HEK293 (cell line): ENCODE data around the gene CA12.
A peak's percentile ranks its signal among the peaks of the same experiment; 100 is the strongest.

Experiments
- CTCF ChIA-PET: fragments of 350-600 bp; formaldehyde crosslinking; extraction: SDS; loops from one replicate; lab custom pipeline; 2021; ENCODE audit warnings: antibody characterized with exemption; lab: Yijun Ruan, JAX
- POLR2A ChIA-PET: fragments of 300-600 bp; formaldehyde crosslinking; extraction: SDS; loops from one replicate; lab custom pipeline; 2020; ENCODE audit warnings: antibody characterized with exemption, inconsistent platforms; lab: Yijun Ruan, JAX
- H3K27ac ChIP-seq: fragments of 200-500 bp; sonication (Bioruptor generic); 2 replicates; pipeline ENCODE4 v1.5.1; 2014; ENCODE audit warnings: low read depth, low read length, control low read depth, inconsistent platforms; ENCODE audit errors: extremely low read depth
- H3K36me3 ChIP-seq, 2 experiments: fragments of 200-500 bp in 1 of 2; sonication (Bioruptor generic) in 1 of 2; 1 replicate in 1 of 2; 2 replicates in 1 of 2; pipeline ENCODE4 v1.5.1; 2014 to 2017; ENCODE audit warnings: inconsistent platforms in 2 of 2, low read length in 2 of 2; ENCODE audit not compliant: control insufficient read depth in 2 of 2, insufficient read depth in 1 of 2
- H3K4me1 ChIP-seq: fragments of 200-500 bp; sonication (Bioruptor generic); 2 replicates; pipeline ENCODE4 v1.5.1; 2014; ENCODE audit warnings: mild to moderate bottlenecking, low read length, inconsistent platforms; ENCODE audit not compliant: control insufficient read depth, insufficient read depth
- H3K4me3 ChIP-seq: 2 replicates; pipeline ENCODE4 v1.5.1; 2011; ENCODE audit warnings: low read depth, mild to moderate bottlenecking, control low read depth, low read length, moderate library complexity
- H3K9me3 ChIP-seq: fragments of 200-500 bp; sonication (Bioruptor generic); 2 replicates; pipeline ENCODE4 v1.5.1; 2014; ENCODE audit warnings: low read depth, low read length, inconsistent platforms; ENCODE audit not compliant: control insufficient read depth, insufficient read depth
- HOXD13 ChIP-seq: sonication (generic); formaldehyde crosslinking; IDR thresholded peaks from 2 replicates; pipeline ENCODE4 v1.8.0; 2022; ENCODE audit warnings: missing genetic modification reagents, borderline replicate concordance
- REPIN1 ChIP-seq: fragments of 450-650 bp; formaldehyde crosslinking; IDR thresholded peaks from 2 replicates; pipeline ENCODE4 v1.5.1; 2017; ENCODE audit warnings: missing biosample characterization, missing genetic modification characterization, low read depth
- SP2 ChIP-seq: fragments of 450-650 bp; formaldehyde crosslinking; IDR thresholded peaks from 2 replicates; pipeline ENCODE4 v1.5.1; 2016; ENCODE audit warnings: missing biosample characterization, missing genetic modification characterization
- SP7 ChIP-seq: fragments of 450-650 bp; formaldehyde crosslinking; IDR thresholded peaks from 2 replicates; pipeline ENCODE4 v1.5.1; 2016; ENCODE audit warnings: missing biosample characterization, missing genetic modification characterization
- ZBTB21 ChIP-seq: fragments of 450-650 bp; formaldehyde crosslinking; IDR thresholded peaks from 2 replicates; pipeline ENCODE4 v1.5.1; 2017; ENCODE audit warnings: missing biosample characterization, missing genetic modification characterization
- ZNF138 ChIP-seq: fragments of 450-650 bp; formaldehyde crosslinking; IDR thresholded peaks from 2 replicates; pipeline ENCODE4 v1.5.1; 2016; ENCODE audit warnings: missing biosample characterization, missing genetic modification characterization, borderline replicate concordance
- ZNF146 ChIP-seq: fragments of 450-650 bp; formaldehyde crosslinking; IDR thresholded peaks from 2 replicates; pipeline ENCODE4 v1.5.1; 2016; ENCODE audit warnings: missing biosample characterization, missing genetic modification characterization
- ZNF416 ChIP-seq: fragments of 450-650 bp; formaldehyde crosslinking; IDR thresholded peaks from 2 replicates; pipeline ENCODE4 v1.5.1; 2016; ENCODE audit warnings: missing biosample characterization, missing genetic modification characterization
- ZNF549 ChIP-seq: fragments of 450-650 bp; IDR thresholded peaks from 2 replicates; pipeline ENCODE4 v1.5.1; 2018; ENCODE audit warnings: missing biosample characterization, missing genetic modification characterization, mild to moderate bottlenecking, inconsistent platforms, moderate library complexity
- ZNF560 ChIP-seq: fragments of 450-650 bp; formaldehyde crosslinking; IDR thresholded peaks from 2 replicates; pipeline ENCODE4 v1.5.1; 2017; ENCODE audit warnings: missing biosample characterization, missing genetic modification characterization, borderline replicate concordance
- ZNF624 ChIP-seq: fragments of 450-650 bp; formaldehyde crosslinking; IDR thresholded peaks from 2 replicates; pipeline ENCODE4 v1.5.1; 2017; ENCODE audit warnings: missing biosample characterization, missing genetic modification characterization
- ZNF830 ChIP-seq: fragments of 450-650 bp; IDR thresholded peaks from 2 replicates; pipeline ENCODE4 v1.5.0; 2018; ENCODE audit warnings: missing biosample characterization, missing genetic modification characterization, low read depth, mild to moderate bottlenecking, moderate library complexity
- TF ChIP-seq, protein P1 (sequence below): fragments of 450-650 bp; formaldehyde crosslinking; IDR thresholded peaks from 2 replicates; pipeline ENCODE4 v1.5.1; 2017; ENCODE audit warnings: missing biosample characterization, missing genetic modification characterization
- TF ChIP-seq, protein P2 (sequence below): fragments of 450-650 bp; formaldehyde crosslinking; IDR thresholded peaks from 2 replicates; pipeline ENCODE4 v1.5.1; 2016; ENCODE audit warnings: missing biosample characterization, missing genetic modification characterization
- TF ChIP-seq, protein P3 (sequence below): fragments of 450-650 bp; IDR thresholded peaks from 2 replicates; pipeline ENCODE4 v1.5.1; 2018; ENCODE audit warnings: missing biosample characterization, mild to moderate bottlenecking, missing genetic modification characterization
- TF ChIP-seq, protein P4 (sequence below): fragments of 450-650 bp; formaldehyde crosslinking; IDR thresholded peaks from 2 replicates; pipeline ENCODE4 v1.5.0; 2017; ENCODE audit warnings: missing biosample characterization, missing genetic modification characterization, borderline replicate concordance
- TF ChIP-seq, protein P5 (sequence below): fragments of 450-650 bp; formaldehyde crosslinking; IDR thresholded peaks from 2 replicates; pipeline ENCODE4 v1.5.1; 2016; ENCODE audit warnings: missing biosample characterization, missing genetic modification characterization
- TF ChIP-seq, protein P6 (sequence below): fragments of 450-650 bp; formaldehyde crosslinking; IDR thresholded peaks from 2 replicates; pipeline ENCODE4 v1.5.1; 2016; ENCODE audit warnings: missing biosample characterization, missing genetic modification characterization

Gene CA12

DNA sequence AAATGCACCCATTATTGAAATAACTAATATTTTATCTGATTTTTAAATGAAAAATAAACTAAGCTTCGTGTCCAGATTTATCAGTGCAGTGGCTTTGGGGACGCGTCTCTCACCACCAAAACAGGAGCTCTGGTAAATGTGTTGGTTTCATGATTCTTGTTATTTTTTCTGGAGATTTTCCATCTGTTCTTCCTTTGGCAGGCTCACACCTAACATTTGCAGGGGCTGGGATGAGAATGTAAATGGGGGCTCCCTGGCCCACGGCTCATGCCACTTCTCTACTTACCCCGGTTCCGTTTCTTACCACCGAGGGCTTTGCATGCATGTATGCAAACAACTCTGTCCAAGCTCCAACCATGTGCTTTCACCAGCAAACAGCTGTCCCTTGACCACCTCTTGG is 30.9 kb upstream of the CA12 start (continued):
- TF ChIP-seq, protein P1, sequence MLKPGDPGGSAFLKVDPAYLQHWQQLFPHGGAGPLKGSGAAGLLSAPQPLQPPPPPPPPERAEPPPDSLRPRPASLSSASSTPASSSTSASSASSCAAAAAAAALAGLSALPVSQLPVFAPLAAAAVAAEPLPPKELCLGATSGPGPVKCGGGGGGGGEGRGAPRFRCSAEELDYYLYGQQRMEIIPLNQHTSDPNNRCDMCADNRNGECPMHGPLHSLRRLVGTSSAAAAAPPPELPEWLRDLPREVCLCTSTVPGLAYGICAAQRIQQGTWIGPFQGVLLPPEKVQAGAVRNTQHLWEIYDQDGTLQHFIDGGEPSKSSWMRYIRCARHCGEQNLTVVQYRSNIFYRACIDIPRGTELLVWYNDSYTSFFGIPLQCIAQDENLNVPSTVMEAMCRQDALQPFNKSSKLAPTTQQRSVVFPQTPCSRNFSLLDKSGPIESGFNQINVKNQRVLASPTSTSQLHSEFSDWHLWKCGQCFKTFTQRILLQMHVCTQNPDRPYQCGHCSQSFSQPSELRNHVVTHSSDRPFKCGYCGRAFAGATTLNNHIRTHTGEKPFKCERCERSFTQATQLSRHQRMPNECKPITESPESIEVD (tag by site-specific recombination), result no peak
- TF ChIP-seq ZNF138 (tag by site-specific recombination) (no peak), ZNF549 (tag by site-specific recombination) (no peak), HOXD13 (CRISPR knock-in tag) (no peak), ZNF830 (no peak)
- TF ChIP-seq, protein P2, sequence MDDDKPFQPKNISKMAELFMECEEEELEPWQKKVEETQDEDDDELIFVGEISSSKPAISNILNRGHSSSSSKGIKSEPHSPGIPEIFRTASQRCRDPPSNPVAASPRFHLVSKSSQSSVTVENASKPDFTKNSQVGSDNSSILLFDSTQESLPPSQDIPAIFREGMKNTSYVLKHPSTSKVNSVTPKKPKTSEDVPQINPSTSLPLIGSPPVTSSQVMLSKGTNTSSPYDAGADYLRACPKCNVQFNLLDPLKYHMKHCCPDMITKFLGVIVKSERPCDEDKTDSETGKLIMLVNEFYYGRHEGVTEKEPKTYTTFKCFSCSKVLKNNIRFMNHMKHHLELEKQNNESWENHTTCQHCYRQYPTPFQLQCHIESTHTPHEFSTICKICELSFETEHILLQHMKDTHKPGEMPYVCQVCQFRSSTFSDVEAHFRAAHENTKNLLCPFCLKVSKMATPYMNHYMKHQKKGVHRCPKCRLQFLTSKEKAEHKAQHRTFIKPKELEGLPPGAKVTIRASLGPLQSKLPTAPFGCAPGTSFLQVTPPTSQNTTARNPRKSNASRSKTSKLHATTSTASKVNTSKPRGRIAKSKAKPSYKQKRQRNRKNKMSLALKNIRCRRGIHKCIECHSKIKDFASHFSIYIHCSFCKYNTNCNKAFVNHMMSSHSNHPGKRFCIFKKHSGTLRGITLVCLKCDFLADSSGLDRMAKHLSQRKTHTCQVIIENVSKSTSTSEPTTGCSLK (tag by site-specific recombination), result no peak
- TF ChIP-seq, protein P3, sequence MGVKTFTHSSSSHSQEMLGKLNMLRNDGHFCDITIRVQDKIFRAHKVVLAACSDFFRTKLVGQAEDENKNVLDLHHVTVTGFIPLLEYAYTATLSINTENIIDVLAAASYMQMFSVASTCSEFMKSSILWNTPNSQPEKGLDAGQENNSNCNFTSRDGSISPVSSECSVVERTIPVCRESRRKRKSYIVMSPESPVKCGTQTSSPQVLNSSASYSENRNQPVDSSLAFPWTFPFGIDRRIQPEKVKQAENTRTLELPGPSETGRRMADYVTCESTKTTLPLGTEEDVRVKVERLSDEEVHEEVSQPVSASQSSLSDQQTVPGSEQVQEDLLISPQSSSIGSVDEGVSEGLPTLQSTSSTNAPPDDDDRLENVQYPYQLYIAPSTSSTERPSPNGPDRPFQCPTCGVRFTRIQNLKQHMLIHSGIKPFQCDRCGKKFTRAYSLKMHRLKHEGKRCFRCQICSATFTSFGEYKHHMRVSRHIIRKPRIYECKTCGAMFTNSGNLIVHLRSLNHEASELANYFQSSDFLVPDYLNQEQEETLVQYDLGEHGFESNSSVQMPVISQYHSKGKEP (tag by site-specific recombination), result no peak
- TF ChIP-seq, protein P4, sequence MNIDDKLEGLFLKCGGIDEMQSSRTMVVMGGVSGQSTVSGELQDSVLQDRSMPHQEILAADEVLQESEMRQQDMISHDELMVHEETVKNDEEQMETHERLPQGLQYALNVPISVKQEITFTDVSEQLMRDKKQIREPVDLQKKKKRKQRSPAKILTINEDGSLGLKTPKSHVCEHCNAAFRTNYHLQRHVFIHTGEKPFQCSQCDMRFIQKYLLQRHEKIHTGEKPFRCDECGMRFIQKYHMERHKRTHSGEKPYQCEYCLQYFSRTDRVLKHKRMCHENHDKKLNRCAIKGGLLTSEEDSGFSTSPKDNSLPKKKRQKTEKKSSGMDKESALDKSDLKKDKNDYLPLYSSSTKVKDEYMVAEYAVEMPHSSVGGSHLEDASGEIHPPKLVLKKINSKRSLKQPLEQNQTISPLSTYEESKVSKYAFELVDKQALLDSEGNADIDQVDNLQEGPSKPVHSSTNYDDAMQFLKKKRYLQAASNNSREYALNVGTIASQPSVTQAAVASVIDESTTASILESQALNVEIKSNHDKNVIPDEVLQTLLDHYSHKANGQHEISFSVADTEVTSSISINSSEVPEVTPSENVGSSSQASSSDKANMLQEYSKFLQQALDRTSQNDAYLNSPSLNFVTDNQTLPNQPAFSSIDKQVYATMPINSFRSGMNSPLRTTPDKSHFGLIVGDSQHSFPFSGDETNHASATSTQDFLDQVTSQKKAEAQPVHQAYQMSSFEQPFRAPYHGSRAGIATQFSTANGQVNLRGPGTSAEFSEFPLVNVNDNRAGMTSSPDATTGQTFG, result no peak
- TF ChIP-seq, all 188 proteins: peak for 0

DNA sequence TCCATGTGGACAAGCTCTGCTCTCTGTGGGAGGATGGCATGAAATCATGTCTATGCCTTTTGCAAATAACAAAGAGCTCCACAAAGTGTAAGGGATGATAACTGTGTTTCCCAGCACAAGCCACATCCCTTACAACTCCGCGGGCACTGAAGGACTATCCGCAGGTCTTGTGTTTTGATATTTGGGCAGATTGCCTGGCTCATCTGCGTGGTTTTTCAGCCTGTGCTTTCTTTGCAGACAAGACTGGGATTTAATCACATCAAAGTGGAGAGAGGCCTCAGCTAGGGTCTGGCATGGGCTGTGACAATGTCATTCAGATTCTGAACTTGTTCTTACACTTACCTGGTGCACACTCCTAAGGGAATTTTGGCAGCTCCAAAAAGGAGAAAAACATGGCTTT is 30.2 kb upstream of the CA12 start:
- H3K4me1 ChIP-seq, result peaks cover 17% of the 10 kb centered on the region
- ChIA-PET POLR2A (no interaction called here), CTCF (interaction anchor here (0.5 to 0.6 kb wide), 2 partner anchors 57 to 124 kb away, joined by 3 read pairs; no protein-coding TSS in a partner anchor)
- no peak overlapping the region for H3K27ac ChIP-seq
- no peaks in the 10 kb centered on the region for H3K9me3 ChIP-seq
- no peak overlapping the region for H3K4me3 ChIP-seq
- TF ChIP-seq SP2 (tag by site-specific recombination), result no peak
- H3K36me3 ChIP-seq, result no peaks in the 10 kb centered on the region

DNA sequence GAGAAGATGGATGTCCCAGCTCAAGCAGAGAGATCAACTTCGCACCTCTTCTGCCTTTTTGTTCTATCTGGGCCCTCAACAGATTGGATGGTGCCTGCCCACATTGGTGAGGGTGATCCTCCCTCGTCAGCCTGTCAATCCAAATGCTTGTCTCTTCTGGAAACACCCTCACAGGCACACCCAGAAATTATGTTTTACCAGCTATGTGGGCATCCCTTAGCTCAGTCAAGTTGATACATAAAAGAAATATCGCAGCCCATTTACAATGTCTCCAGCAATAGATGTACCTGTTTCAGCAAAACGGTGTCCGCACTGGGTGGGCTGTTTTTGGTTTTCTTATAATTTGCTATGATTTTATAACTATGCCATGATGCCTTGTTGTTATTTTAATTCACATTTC is 27.5 kb upstream of the CA12 start:
- CTCF ChIA-PET, result interaction anchor here (0.6 to 0.7 kb wide), 2 partner anchors 78 to 190 kb away, joined by 3 read pairs; no protein-coding TSS in a partner anchor
- no peak overlapping the region for H3K4me3 ChIP-seq
- peaks cover 17% of the 10 kb centered on the region for H3K4me1 ChIP-seq
- POLR2A ChIA-PET, result no interaction called here
- no peaks in the 10 kb centered on the region for H3K36me3 ChIP-seq
- no peaks in the 10 kb centered on the region for H3K9me3 ChIP-seq
- no peak for TF ChIP-seq ZBTB21 (tag by site-specific recombination)
- peak; percentile 97 for TF ChIP-seq ZNF416 (tag by site-specific recombination)
- H3K27ac ChIP-seq, result no peak overlapping the region

DNA sequence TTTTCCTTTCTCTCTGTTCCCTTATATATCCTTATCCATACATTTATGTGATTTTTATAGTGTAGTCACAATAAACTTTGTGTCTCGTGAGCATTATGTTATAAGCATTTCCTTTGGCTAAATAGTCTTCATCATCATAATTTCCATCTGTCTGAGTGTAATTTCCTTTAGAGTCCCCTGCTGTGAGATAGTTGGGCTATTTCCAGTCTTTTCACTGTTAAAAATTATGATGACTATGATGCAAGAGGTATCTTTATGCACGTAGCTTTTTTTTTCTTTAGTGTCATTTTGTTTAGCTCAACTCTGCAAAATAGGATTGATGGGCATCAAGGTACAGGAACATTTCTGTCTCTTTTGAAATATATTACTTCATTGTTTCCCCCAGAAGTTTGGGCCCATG is 26.9 kb upstream of the CA12 start:
- POLR2A ChIA-PET, result no interaction called here
- H3K27ac ChIP-seq, result no peak overlapping the region
- CTCF ChIA-PET, result interaction anchor here (0.6 to 0.7 kb wide), 3 partner anchors 187 to 517 kb away, joined by 3 read pairs; no protein-coding TSS in a partner anchor
- H3K9me3 ChIP-seq, result no peaks in the 10 kb centered on the region
- H3K36me3 ChIP-seq, result no peaks in the 10 kb centered on the region
- no peak overlapping the region for H3K4me3 ChIP-seq
- H3K4me1 ChIP-seq, result peaks cover 17% of the 10 kb centered on the region
- no peak for TF ChIP-seq ZNF560 (tag by site-specific recombination)
- TF ChIP-seq ZNF146, result no peak
- TF ChIP-seq, protein P5, sequence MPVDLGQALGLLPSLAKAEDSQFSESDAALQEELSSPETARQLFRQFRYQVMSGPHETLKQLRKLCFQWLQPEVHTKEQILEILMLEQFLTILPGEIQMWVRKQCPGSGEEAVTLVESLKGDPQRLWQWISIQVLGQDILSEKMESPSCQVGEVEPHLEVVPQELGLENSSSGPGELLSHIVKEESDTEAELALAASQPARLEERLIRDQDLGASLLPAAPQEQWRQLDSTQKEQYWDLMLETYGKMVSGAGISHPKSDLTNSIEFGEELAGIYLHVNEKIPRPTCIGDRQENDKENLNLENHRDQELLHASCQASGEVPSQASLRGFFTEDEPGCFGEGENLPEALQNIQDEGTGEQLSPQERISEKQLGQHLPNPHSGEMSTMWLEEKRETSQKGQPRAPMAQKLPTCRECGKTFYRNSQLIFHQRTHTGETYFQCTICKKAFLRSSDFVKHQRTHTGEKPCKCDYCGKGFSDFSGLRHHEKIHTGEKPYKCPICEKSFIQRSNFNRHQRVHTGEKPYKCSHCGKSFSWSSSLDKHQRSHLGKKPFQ (tag by site-specific recombination), result no peak
- TF ChIP-seq, protein P6, sequence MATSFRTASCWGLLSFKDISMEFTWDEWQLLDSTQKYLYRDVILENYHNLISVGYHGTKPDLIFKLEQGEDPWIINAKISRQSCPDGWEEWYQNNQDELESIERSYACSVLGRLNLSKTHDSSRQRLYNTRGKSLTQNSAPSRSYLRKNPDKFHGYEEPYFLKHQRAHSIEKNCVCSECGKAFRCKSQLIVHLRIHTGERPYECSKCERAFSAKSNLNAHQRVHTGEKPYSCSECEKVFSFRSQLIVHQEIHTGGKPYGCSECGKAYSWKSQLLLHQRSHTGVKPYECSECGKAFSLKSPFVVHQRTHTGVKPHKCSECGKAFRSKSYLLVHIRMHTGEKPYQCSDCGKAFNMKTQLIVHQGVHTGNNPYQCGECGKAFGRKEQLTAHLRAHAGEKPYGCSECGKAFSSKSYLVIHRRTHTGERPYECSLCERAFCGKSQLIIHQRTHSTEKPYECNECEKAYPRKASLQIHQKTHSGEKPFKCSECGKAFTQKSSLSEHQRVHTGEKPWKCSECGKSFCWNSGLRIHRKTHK (tag by site-specific recombination), result no peak
- TF ChIP-seq ZNF624 (tag by site-specific recombination), result no peak
- 0 out of 2 replicates have a peak, but pooled peaks have one; percentile 28 for TF ChIP-seq ZBTB21 (tag by site-specific recombination)
- no peak for TF ChIP-seq REPIN1 (tag by site-specific recombination)
- 0 out of 2 replicates have a peak, but pooled peaks have one; percentile 29 for TF ChIP-seq SP7 (tag by site-specific recombination)
